IMR-90 (cell line): ENCODE data around the gene LYZL2. TPM values are rescaled to one million over a fixed set of nuclear protein-coding genes. Genes with fewer than 3 reads are reported as not detected.
"Not testable (repeated sequence)": the region's sequence is repeated elsewhere in the genome, so short reads cannot be mapped to it uniquely, and the experiment has no call there.

Experiments
- ATAC-seq: fragments of 200-7000 bp; cut with Tn5 transposase; 2 replicates; pipeline ENCODE4 v1.9.1; 2020; ENCODE audit warnings: low read depth, mild to moderate bottlenecking, moderate library complexity
- BruUV-seq: library from RNA; stranded (reverse); fragments of 400-500 nt; replicated peaks from 2 replicates; lab custom pipeline; 2021; lab: Mats Ljungman, UMichigan
- CTCF ChIA-PET: fragments of 300-600 bp; formaldehyde crosslinking; extraction: SDS; loops from one replicate; lab custom pipeline; 2021; ENCODE audit warnings: antibody characterized with exemption; lab: Yijun Ruan, JAX
- POLR2A ChIA-PET: fragments of 300-600 bp; sonication (Branson Sonifier 250); formaldehyde crosslinking; loops from one replicate; lab custom pipeline; 2022; ENCODE audit warnings: antibody characterized with exemption; ENCODE audit not compliant: unreplicated experiment; lab: Charles Lee
- DNase-seq: peaks from one replicate; pipeline ENCODE4 v3.0.0; 2013
- H2AFZ ChIP-seq: replicated peaks from 2 replicates; pipeline ENCODE3; 2013; ENCODE audit warnings: low read length, mild to moderate bottlenecking; ENCODE audit not compliant: poor library complexity
- H2AK5ac ChIP-seq: 2 replicates; pipeline ENCODE4 v1.6.1; 2013; ENCODE audit warnings: low read depth, low read length, inconsistent platforms
- H2AK9ac ChIP-seq: replicated peaks from 2 replicates; pipeline ENCODE3; 2013; ENCODE audit warnings: mild to moderate bottlenecking, low read depth, low read length, moderate library complexity; ENCODE audit not compliant: poor library complexity
- H2BK120ac ChIP-seq: 2 replicates; pipeline ENCODE4 v1.6.1; 2013; ENCODE audit warnings: low read depth, low read length, inconsistent platforms
- H2BK15ac ChIP-seq: 3 replicates; pipeline ENCODE4 v1.6.1; 2013; ENCODE audit warnings: low read depth, low read length, inconsistent platforms
- H2BK20ac ChIP-seq: 2 replicates; pipeline ENCODE4 v1.6.1; 2013; ENCODE audit warnings: low read depth, mild to moderate bottlenecking, inconsistent platforms, low read length, moderate library complexity
- H2BK5ac ChIP-seq: 2 replicates; pipeline ENCODE4 v1.6.1; 2013; ENCODE audit warnings: mild to moderate bottlenecking, low read depth, low read length, inconsistent platforms; ENCODE audit not compliant: poor library complexity, severe bottlenecking
- H3K14ac ChIP-seq: replicated peaks from 2 replicates; pipeline ENCODE4 v1.6.1; 2013; ENCODE audit warnings: low read depth, low read length, inconsistent platforms
- H3K18ac ChIP-seq: 2 replicates; pipeline ENCODE4 v1.6.1; 2013; ENCODE audit warnings: low read depth, low read length, control low read depth
- H3K23ac ChIP-seq: 2 replicates; pipeline ENCODE4 v1.6.1; 2013; ENCODE audit warnings: low read depth, low read length, inconsistent platforms
- H3K27ac ChIP-seq: 2 replicates; pipeline ENCODE4 v1.5.1; 2013; ENCODE audit warnings: mild to moderate bottlenecking, control low read depth, low read length; ENCODE audit not compliant: insufficient read depth
- H3K27me3 ChIP-seq: 2 replicates; pipeline ENCODE4 v1.6.1; 2013; ENCODE audit warnings: low read length; ENCODE audit not compliant: control insufficient read depth, insufficient read depth
- H3K36me3 ChIP-seq: 2 replicates; pipeline ENCODE4 v1.6.1; 2013; ENCODE audit warnings: low read length, mixed read lengths; ENCODE audit not compliant: control insufficient read depth, insufficient read depth
- H3K4ac ChIP-seq: 2 replicates; pipeline ENCODE4 v1.6.1; 2013; ENCODE audit warnings: low read depth, low read length, inconsistent platforms
- H3K4me1 ChIP-seq: 2 replicates; pipeline ENCODE4 v1.6.1; 2013; ENCODE audit warnings: low read length, mixed read lengths; ENCODE audit not compliant: control insufficient read depth, insufficient read depth
- H3K4me2 ChIP-seq: 2 replicates; pipeline ENCODE4 v1.6.1; 2013; ENCODE audit warnings: low read depth, mild to moderate bottlenecking, control low read depth, low read length, moderate library complexity
- H3K4me3 ChIP-seq: 2 replicates; pipeline ENCODE4 v1.5.1; 2013; ENCODE audit warnings: low read depth, mild to moderate bottlenecking, control low read depth, low read length, moderate library complexity; ENCODE audit not compliant: insufficient read depth
- H3K56ac ChIP-seq: 2 replicates; pipeline ENCODE4 v1.6.1; 2013; ENCODE audit warnings: low read length, inconsistent platforms; ENCODE audit not compliant: insufficient read depth; ENCODE audit errors: extremely low read depth
- H3K79me1 ChIP-seq, 2 experiments: 2 replicates each; pipeline ENCODE4 v1.6.1; 2013; ENCODE audit warnings: low read length in 2 of 2, inconsistent platforms in 1 of 2, low read depth in 1 of 2
- H3K9ac ChIP-seq: 2 replicates; pipeline ENCODE4 v1.6.1; 2013; ENCODE audit warnings: low read depth, low read length, control low read depth
- H3K9me1 ChIP-seq: 2 replicates; pipeline ENCODE4 v1.6.1; 2013; ENCODE audit warnings: low read length, inconsistent platforms; ENCODE audit not compliant: insufficient read depth
- H3K9me3 ChIP-seq: 2 replicates; pipeline ENCODE4 v1.6.1; 2013; ENCODE audit warnings: low read length; ENCODE audit not compliant: control insufficient read depth, insufficient read depth
- H4K20me1 ChIP-seq: 2 replicates; pipeline ENCODE4 v1.6.1; 2013; ENCODE audit warnings: low read length, inconsistent platforms; ENCODE audit not compliant: insufficient read depth
- H4K5ac ChIP-seq: 2 replicates; pipeline ENCODE4 v1.6.1; 2013; ENCODE audit warnings: mild to moderate bottlenecking, low read depth, low read length, control low read depth
- H4K8ac ChIP-seq, 2 experiments: 2 replicates each; pipeline ENCODE4 v1.6.1; 2013; ENCODE audit warnings: low read depth in 2 of 2, low read length in 2 of 2, control low read depth in 1 of 2, inconsistent platforms in 1 of 2
- H4K91ac ChIP-seq: 2 replicates; pipeline ENCODE4 v1.6.1; 2013; ENCODE audit warnings: low read depth, low read length, inconsistent platforms; ENCODE audit not compliant: insufficient read depth
- WGBS, 2 experiments: methylation state at CpG; one replicate each; pipeline versions ENCODE4 v1.1.5 to v1.1.7; 2013; ENCODE audit warnings: missing lambda C conversion rate in 2 of 2; ENCODE audit not compliant: insufficient read length in 1 of 2; ENCODE audit errors: extremely low coverage in 2 of 2; 5-methylcytosine and 5-hydroxymethylcytosine counted together
- dilution Hi-C: fragments of 300-500 bp; cut with HindIII; formaldehyde crosslinking; loops from one replicate; pipeline ENCODE4 v1.14.3; 2018; ENCODE audit warnings: low sequenced_read_pairs; ENCODE audit not compliant: unreplicated experiment
- in situ Hi-C: fragments of 300-500 bp; cut with MboI; formaldehyde crosslinking; loops from 3 replicates; pipeline ENCODE4 v1.14.3; 2019; ENCODE audit warnings: low sequenced_read_pairs, inconsistent platforms, mixed read lengths
- intact Hi-C: fragments of 100-400 bp; cut with micrococcal nuclease; formaldehyde crosslinking; loops from 2 replicates; pipeline ENCODE4 v1.10.0; 2022
- polyA plus RNA-seq, 3 experiments: library from polyadenylated mRNA; depleted of rRNA; stranded (reverse); fragments of >200 nt; gene quantifications; 2 replicates each; pipeline ENCODE4 v1.2.3, GENCODE V29; 2012; ENCODE audit warnings: low replicate concordance in 1 of 3
- total RNA-seq: library from RNA; depleted of rRNA; stranded (reverse); fragments of >200 nt; gene quantifications from 2 replicates; pipeline ENCODE4 v1.2.3, GENCODE V29; 2012

The LYZL2 gene
- total and polyA plus RNA-seq, 2 of the 4 experiments (the other 2 are of a cell fraction): not detected

DNA sequence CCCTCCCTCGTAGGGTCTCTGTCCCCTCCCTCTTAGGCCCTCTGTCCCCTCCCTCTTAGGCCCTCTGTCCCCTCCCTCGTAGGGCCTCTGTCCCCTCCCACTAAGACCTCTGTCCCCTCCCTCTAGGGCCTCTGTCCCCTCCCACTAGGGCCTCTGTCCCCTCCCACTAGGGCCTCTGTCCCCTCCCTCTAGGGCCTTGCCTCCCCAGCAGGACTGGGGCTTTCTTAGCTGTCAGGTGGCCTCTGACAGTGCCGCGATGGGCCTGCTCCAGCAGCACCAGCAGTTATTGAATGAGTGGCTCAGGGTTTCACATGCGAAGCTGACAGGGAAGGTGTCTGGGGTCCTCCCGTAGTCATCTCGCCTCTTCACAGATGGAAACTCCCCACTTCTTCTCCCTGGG lies 48.1 kb upstream of the LYZL2 start:
- H4K91ac ChIP-seq, intact Hi-C loops, H4K8ac ChIP-seq, H3K4me3 ChIP-seq, H3K4me1 ChIP-seq, ATAC-seq, H3K4ac ChIP-seq, H3K79me1 ChIP-seq, H2AFZ ChIP-seq, H3K56ac ChIP-seq, H4K20me1 ChIP-seq, H3K27me3 ChIP-seq, DNase-seq, H3K36me3 ChIP-seq, H2BK120ac ChIP-seq, H3K18ac ChIP-seq, H4K5ac ChIP-seq, H3K9me3 ChIP-seq, H2BK20ac ChIP-seq, H3K9me1 ChIP-seq, H2BK15ac ChIP-seq, BruUV-seq, H3K23ac ChIP-seq, H2AK5ac ChIP-seq, H2AK9ac ChIP-seq, POLR2A ChIA-PET, CTCF ChIA-PET, H3K27ac ChIP-seq, H3K9ac ChIP-seq, H3K14ac ChIP-seq, H2BK5ac ChIP-seq, dilution Hi-C loops, H3K4me2 ChIP-seq, in situ Hi-C loops: not testable (repeated sequence)
- no CpG with 5 or more reads among the region's 7 CpGs for WGBS, 2 experiments

DNA sequence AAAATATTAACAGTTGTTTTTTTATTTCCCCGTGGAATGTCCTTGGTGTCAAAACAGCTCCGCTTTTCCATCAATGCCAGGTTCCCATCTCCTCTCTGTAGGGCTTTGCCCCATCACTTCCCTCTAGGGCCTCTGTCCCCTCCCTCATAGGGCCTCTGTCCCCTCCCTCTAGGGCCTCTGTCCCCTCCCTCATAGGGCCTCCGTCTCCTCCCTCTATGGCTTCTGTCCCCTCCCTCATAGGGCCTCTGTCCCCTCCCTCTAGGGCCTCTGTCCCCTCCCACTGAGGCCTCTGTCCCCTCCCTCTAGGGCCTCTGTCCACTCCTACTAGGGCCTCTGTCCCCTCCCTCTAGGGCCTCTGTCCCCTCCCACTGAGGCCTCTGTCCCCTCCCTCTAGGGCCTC lies 47.6 kb upstream of the LYZL2 start:
- H3K4me1 ChIP-seq, POLR2A ChIA-PET, H4K91ac ChIP-seq, H3K56ac ChIP-seq, H3K9me1 ChIP-seq, CTCF ChIA-PET, H2AK5ac ChIP-seq, intact Hi-C loops, ATAC-seq, BruUV-seq, in situ Hi-C loops, H3K9ac ChIP-seq, H3K27ac ChIP-seq, H2BK5ac ChIP-seq, H2BK20ac ChIP-seq, H3K27me3 ChIP-seq, H4K20me1 ChIP-seq, dilution Hi-C loops, H4K5ac ChIP-seq, H4K8ac ChIP-seq, H2AFZ ChIP-seq, H3K79me1 ChIP-seq, H2BK15ac ChIP-seq, H3K4ac ChIP-seq, H3K14ac ChIP-seq, H3K18ac ChIP-seq, DNase-seq, H2BK120ac ChIP-seq, H3K9me3 ChIP-seq, H2AK9ac ChIP-seq, H3K4me2 ChIP-seq, H3K4me3 ChIP-seq, H3K36me3 ChIP-seq, H3K23ac ChIP-seq: not testable (repeated sequence)
- WGBS, 2 experiments: no CpG with 5 or more reads among the region's 3 CpGs
